Suprapubic skin (tissue), 4 donors: ENCODE data around the gene SIPA1L3. TPM values are rescaled to one million over a fixed set of nuclear protein-coding genes. Genes with fewer than 3 reads are reported as not detected.

ENCODE experiments used
- DNase-seq, 2 donors: peaks; one replicate each; pipeline ENCODE4 v3.0.0-alpha.2; 2019; ENCODE audit warnings: low spot score in 2 of 2
- H3K27ac ChIP-seq: fragments of 200-600 bp; sonication (generic); one replicate; pipeline ENCODE4 v1.5.1; 2019
- H3K27me3 ChIP-seq: fragments of 200-600 bp; sonication (generic); one replicate; pipeline ENCODE4 v1.5.1; 2019
- H3K36me3 ChIP-seq: fragments of 200-600 bp; sonication (generic); one replicate; pipeline ENCODE4 v1.5.1; 2019
- H3K4me1 ChIP-seq: fragments of 200-600 bp; sonication (generic); one replicate; pipeline ENCODE4 v1.5.1; 2019
- H3K4me3 ChIP-seq: fragments of 200-600 bp; sonication (generic); one replicate; pipeline ENCODE4 v1.5.1; 2019; ENCODE audit warnings: mild to moderate bottlenecking
- H3K9me3 ChIP-seq: fragments of 200-600 bp; sonication (generic); one replicate; pipeline ENCODE4 v1.5.1; 2019
- EP300 ChIP-seq: sonication (generic); formaldehyde crosslinking; IDR thresholded peaks from one replicate; pipeline ENCODE4 v1.6.1; 2017; ENCODE audit warnings: antibody characterized with exemption
- POLR2A ChIP-seq, 2 donors: fragments of 450-650 bp; IDR thresholded peaks; one replicate each; pipeline ENCODE4 v1.6.1; 2017; ENCODE audit warnings: antibody characterized with exemption in 2 of 2, mild to moderate bottlenecking in 2 of 2, moderate library complexity in 2 of 2
- POLR2AphosphoS5 ChIP-seq, 3 donors: sonication (generic); formaldehyde crosslinking; IDR thresholded peaks; one replicate each; pipeline ENCODE4 v1.6.1; 2017; ENCODE audit warnings: antibody characterized with exemption in 3 of 3
- WGBS: methylation state at CpG from one replicate; pipeline ENCODE4 v1.1.5; 2018; 5-methylcytosine and 5-hydroxymethylcytosine counted together
- total RNA-seq, 4 donors: library from RNA; depleted of rRNA; stranded (reverse); fragments of >200 nt; gene quantifications; one replicate each; pipeline ENCODE4 v1.1.0, GENCODE V29; 2016
- TF ChIP-seq, protein P1 (sequence below), 2 donors: fragments of 200-600 bp in 1 of 2; fragments of 450-650 bp in 1 of 2; sonication (generic) in 1 of 2; IDR thresholded peaks; one replicate each; pipeline ENCODE4 v1.5.1; 2016 to 2019; ENCODE audit warnings: antibody characterized with exemption in 2 of 2, mild to moderate bottlenecking in 1 of 2, moderate library complexity in 1 of 2

SIPA1L3 gene
- total RNA-seq, 4 donors from 2014 or later: 52.6 to 92.1 (median 81.8) TPM

DNA sequence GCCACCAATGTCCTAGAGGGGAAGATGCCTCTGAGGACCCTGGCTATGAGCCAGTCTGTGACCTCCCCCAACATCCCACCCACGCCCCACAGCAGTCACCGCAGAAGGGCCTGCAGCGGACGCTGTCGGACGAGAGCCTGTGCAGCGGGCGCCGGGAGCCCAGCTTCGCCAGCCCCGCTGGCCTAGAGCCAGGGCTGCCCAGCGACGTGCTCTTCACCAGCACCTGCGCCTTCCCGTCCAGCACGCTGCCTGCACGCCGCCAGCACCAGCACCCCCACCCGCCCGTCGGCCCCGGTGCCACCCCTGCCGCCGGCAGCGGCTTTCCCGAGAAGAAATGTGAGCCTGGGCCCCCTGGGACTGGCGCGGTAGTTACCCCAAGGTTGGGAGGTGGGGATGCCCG lies 286.4 kb downstream of the SIPA1L3 start:
- H3K9me3 ChIP-seq: no peaks in the 10 kb centered on the region
- peaks cover 5% of the 10 kb centered on the region for H3K4me1 ChIP-seq
- DNase-seq: no peak
- no peak overlapping the region for H3K27ac ChIP-seq
- H3K36me3 ChIP-seq: peaks cover 45% of the 10 kb centered on the region
- 86% methylated on average over 10 of the region's 29 CpGs for WGBS
- H3K4me3 ChIP-seq: no peak overlapping the region
- no peaks in the 10 kb centered on the region for H3K27me3 ChIP-seq
- TF ChIP-seq POLR2A (IDR thresholded peaks at IDR 0.05) (no peak), POLR2AphosphoS5 (IDR thresholded peaks at IDR 0.05) (no peak), EP300 (no peak)
- TF ChIP-seq, protein P1, sequence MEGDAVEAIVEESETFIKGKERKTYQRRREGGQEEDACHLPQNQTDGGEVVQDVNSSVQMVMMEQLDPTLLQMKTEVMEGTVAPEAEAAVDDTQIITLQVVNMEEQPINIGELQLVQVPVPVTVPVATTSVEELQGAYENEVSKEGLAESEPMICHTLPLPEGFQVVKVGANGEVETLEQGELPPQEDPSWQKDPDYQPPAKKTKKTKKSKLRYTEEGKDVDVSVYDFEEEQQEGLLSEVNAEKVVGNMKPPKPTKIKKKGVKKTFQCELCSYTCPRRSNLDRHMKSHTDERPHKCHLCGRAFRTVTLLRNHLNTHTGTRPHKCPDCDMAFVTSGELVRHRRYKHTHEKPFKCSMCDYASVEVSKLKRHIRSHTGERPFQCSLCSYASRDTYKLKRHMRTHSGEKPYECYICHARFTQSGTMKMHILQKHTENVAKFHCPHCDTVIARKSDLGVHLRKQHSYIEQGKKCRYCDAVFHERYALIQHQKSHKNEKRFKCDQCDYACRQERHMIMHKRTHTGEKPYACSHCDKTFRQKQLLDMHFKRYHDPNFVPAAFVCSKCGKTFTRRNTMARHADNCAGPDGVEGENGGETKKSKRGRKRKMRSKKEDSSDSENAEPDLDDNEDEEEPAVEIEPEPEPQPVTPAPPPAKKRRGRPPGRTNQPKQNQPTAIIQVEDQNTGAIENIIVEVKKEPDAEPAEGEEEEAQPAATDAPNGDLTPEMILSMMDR (IDR thresholded peaks at IDR 0.05): no peak

DNA sequence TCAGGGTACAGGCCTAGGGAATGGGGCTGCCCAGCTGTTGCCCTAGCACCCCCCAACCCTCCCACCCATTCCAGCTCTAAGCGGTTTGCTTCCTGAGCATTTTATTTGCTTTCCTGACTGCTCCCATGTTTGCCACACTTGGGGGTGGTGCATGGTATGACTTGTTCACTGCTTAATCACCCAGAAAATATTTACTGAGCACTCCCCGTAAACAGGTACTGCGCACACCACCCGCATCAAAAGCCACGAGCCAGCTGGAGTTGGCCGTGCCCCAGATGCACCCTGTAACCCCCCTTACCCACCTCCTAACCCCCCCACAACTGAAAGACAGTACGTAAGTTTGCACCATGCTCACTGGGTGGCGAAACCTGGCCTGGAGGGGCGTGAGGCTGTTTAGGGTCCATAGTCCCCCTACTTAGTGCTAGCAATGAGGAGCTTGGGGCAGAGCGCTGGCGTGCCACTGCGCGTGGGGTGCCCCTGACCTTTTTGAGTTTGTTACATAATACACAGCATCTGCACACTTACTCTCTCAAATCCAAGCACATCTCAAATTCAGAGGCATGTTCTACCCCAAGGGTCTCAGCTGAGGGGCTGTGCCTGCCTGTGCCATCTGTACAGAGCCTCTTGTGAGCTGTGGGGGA lies 287.2 kb downstream of the SIPA1L3 start:
- 60% methylated on average over 7 of the region's 13 CpGs for WGBS
- DNase-seq: no peak
- Histone ChIP-seq H3K9me3 (no peaks in the 10 kb centered on the region), H3K27me3 (no peaks in the 10 kb centered on the region), H3K4me3 (no peak overlapping the region), H3K27ac (no peak overlapping the region), H3K4me1 (peaks cover 5% of the 10 kb centered on the region), H3K36me3 (peaks cover 50% of the 10 kb centered on the region)
- TF ChIP-seq, protein P1 (IDR thresholded peaks at IDR 0.05): no peak
- TF ChIP-seq POLR2AphosphoS5 (IDR thresholded peaks at IDR 0.05) (no peak), EP300 (no peak), POLR2A (IDR thresholded peaks at IDR 0.05) (no peak)

DNA sequence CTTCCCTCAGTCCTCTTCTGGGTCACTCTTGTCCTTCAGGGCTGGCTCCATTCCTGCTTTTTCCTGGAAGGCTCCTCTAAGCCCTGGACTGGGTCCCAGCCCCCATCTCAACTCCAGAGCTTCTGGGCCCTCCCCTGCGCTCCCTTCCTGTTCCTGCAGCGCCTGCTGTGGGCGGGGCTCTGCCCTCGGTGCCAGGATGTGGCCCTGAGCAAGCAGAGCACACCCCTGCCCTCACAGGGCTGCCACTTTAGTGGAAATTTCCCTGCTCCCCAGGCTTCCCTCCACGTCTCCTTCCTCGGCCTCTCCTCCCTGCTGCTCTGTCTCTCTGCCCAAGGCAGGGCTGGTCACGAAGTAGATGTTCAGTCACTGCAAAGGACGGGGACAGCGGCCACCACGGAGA lies 288.2 kb downstream of the SIPA1L3 start:
- Histone ChIP-seq H3K36me3 (peaks cover 50% of the 10 kb centered on the region), H3K27me3 (no peaks in the 10 kb centered on the region), H3K4me3 (no peak overlapping the region), H3K9me3 (no peaks in the 10 kb centered on the region), H3K4me1 (no peaks in the 10 kb centered on the region), H3K27ac (no peak overlapping the region)
- DNase-seq: no peak
- TF ChIP-seq POLR2A (IDR thresholded peaks at IDR 0.05): no peak
- TF ChIP-seq POLR2AphosphoS5 (IDR thresholded peaks at IDR 0.05): no peak
- no peak for TF ChIP-seq EP300
- TF ChIP-seq, protein P1 (IDR thresholded peaks at IDR 0.05): no peak
- WGBS: 75% methylated on average over 8 of the region's 10 CpGs

DNA sequence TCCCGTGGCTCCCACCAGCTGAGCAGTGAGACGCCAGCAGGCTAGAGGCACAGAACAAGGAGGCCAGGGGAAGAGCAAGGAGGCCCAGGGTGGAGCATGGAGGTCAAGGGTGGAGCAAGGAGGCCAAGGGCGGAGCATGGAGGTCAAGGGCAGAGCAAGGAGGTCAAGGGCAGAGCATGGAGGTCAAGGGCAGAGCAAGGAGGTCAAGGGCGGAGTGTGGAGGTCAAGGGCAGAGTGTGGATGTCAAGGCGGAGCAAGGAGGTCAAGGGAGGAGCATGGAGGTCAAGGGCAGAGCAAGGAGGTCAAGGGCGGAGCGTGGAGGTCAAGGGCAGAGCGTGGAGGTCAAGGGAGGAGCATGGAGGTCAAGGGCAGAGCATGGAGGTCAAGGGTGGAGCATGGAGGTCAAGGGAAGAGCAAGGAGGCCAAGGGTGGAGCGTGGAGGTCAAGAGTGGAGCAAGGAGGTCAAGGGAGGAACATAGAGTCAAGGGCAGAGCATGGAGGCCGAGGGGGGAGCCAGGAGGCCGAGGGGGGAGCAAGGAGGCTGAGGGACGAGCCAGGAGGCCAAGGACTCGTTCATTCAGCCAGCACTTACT lies 289.3 kb downstream of the SIPA1L3 start:
- no peak for DNase-seq
- 88% methylated on average over 13 of the region's 13 CpGs for WGBS
- H3K27ac ChIP-seq: no peak overlapping the region
- peaks cover 55% of the 10 kb centered on the region for H3K36me3 ChIP-seq
- H3K27me3 ChIP-seq: no peaks in the 10 kb centered on the region
- H3K4me1 ChIP-seq: peaks cover 5% of the 10 kb centered on the region
- H3K4me3 ChIP-seq: no peak overlapping the region
- TF ChIP-seq, protein P1 (IDR thresholded peaks at IDR 0.05): no peak
- no peak for TF ChIP-seq POLR2A (IDR thresholded peaks at IDR 0.05)
- no peak for TF ChIP-seq EP300
- H3K9me3 ChIP-seq: no peaks in the 10 kb centered on the region

DNA sequence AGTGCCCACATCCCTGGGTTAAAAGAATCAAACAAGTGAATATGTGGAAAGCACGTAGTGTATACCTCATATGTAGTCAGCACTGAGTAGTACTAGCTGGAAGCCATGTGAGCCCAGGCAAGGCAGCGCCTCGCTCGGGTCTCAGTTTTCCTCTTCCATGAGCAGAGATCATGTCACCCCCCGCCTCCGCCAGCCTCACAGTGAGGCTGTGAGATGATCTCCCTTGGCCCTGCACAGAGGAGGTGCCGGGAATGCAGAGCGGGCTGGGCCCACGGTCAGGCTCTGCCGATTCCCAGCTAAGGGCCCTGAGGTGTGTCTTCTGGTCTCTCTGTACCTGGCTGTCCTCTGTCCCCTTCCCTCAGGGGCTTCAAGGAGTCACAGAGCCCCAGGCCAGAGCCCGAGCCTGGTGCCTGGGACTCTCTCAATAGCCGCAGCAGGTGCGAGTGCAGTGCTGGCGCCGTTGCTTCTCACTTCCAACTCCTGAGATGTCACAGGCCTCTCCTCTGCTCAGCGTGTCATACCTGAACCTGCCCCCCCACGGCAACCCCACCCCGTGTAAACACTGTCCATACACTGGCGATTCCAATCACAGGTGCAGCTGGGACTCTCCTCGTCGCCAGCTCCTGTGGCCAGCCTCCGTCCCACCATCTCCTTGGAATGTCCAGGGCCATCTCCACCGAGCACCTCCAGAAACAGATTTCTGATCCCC lies 290.1 kb downstream of the SIPA1L3 start:
- Histone ChIP-seq H3K4me3 (no peak overlapping the region), H3K27ac (no peak overlapping the region), H3K9me3 (no peaks in the 10 kb centered on the region), H3K4me1 (peaks cover 6% of the 10 kb centered on the region), H3K36me3 (peaks cover 55% of the 10 kb centered on the region), H3K27me3 (no peaks in the 10 kb centered on the region)
- WGBS: 92% methylated on average over 20 of the region's 23 CpGs
- no peak for TF ChIP-seq POLR2A (IDR thresholded peaks at IDR 0.05)
- TF ChIP-seq, protein P1 (IDR thresholded peaks at IDR 0.05): no peak
- TF ChIP-seq EP300: no peak
- no peak for TF ChIP-seq POLR2AphosphoS5 (IDR thresholded peaks at IDR 0.05)
- DNase-seq: peak in 1 of 2 donors; percentile 53
